DOHH2 (cell line): ENCODE data around the gene ZNF213.

ENCODE experiments used
- CTCF ChIP-seq: fragments of 200-600 bp; sonication (generic); IDR thresholded peaks from one replicate; pipeline ENCODE4 v1.5.1; 2014; ENCODE audit warnings: antibody characterized with exemption, mild to moderate bottlenecking, low read depth, low read length; ENCODE audit not compliant: poor library complexity, severe bottlenecking
- EZH2phosphoT487 ChIP-seq: fragments of 200-600 bp; sonication (generic); IDR thresholded peaks from 2 replicates; pipeline ENCODE4 v1.6.1; 2017; ENCODE audit warnings: borderline replicate concordance, mild to moderate bottlenecking, antibody characterized with exemption, low read length, moderate library complexity, mixed read lengths

GRCh38 chr16:3123986-3124886 is 10.6 kb upstream of the ZNF213 start:
- TF ChIP-seq CTCF (peak; percentile 37), EZH2phosphoT487 (no peak)
